Bronchial epithelial cell (primary cell): Measurements from ENCODE around the gene ETFA. TPM values are rescaled to one million over a fixed set of nuclear protein-coding genes. Genes with fewer than 3 reads are reported as not detected.

Experiments
- DNase-seq: peaks from one replicate; pipeline ENCODE4 v3.0.0-alpha.2; 2010; ENCODE audit warnings: low read depth
- FAIRE-seq: peaks from 2 replicates; lab custom pipeline; 2011; peaks lifted over from hg19 to GRCh38; lab: Jason Lieb, UNC
- H3K27me3 ChIP-seq: 2 replicates; pipeline ENCODE4 v1.5.1; 2011; ENCODE audit warnings: low read length; ENCODE audit not compliant: control insufficient read depth, insufficient read depth
- H3K36me3 ChIP-seq: 2 replicates; pipeline ENCODE4 v1.5.1; 2011; ENCODE audit warnings: low read length; ENCODE audit not compliant: control insufficient read depth, insufficient read depth
- H3K4me3 ChIP-seq: 2 replicates; pipeline ENCODE4 v1.5.1; 2011; ENCODE audit warnings: mild to moderate bottlenecking, low read depth, low read length, control low read depth
- total RNA-seq: library from RNA; depleted of rRNA; stranded (reverse); fragments of >200 nt; gene quantifications from 2 replicates; pipeline ENCODE4 v1.2.1, GENCODE V29; 2014
- TF ChIP-seq, protein P1 (sequence below): IDR thresholded peaks from 2 replicates; pipeline ENCODE4 v1.5.1; 2011; ENCODE audit warnings: mild to moderate bottlenecking, moderate library complexity, low read length, control low read depth, inconsistent platforms; ENCODE audit not compliant: insufficient read depth, severe bottlenecking

The ETFA gene
- total RNA-seq, 1 donor from 2014 or later: 223 TPM

- FAIRE-seq: no peak
- Histone ChIP-seq H3K4me3 (no peak overlapping the region), H3K27me3 (no peaks in the 10 kb centered on the region), H3K36me3 (no peaks in the 10 kb centered on the region)
- no peak for DNase-seq
- TF ChIP-seq, protein P1, sequence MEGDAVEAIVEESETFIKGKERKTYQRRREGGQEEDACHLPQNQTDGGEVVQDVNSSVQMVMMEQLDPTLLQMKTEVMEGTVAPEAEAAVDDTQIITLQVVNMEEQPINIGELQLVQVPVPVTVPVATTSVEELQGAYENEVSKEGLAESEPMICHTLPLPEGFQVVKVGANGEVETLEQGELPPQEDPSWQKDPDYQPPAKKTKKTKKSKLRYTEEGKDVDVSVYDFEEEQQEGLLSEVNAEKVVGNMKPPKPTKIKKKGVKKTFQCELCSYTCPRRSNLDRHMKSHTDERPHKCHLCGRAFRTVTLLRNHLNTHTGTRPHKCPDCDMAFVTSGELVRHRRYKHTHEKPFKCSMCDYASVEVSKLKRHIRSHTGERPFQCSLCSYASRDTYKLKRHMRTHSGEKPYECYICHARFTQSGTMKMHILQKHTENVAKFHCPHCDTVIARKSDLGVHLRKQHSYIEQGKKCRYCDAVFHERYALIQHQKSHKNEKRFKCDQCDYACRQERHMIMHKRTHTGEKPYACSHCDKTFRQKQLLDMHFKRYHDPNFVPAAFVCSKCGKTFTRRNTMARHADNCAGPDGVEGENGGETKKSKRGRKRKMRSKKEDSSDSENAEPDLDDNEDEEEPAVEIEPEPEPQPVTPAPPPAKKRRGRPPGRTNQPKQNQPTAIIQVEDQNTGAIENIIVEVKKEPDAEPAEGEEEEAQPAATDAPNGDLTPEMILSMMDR: no peak
These were observed 42.6 kb upstream of the ETFA start for GRCh38 chr15:76353903-76354302.

DNA sequence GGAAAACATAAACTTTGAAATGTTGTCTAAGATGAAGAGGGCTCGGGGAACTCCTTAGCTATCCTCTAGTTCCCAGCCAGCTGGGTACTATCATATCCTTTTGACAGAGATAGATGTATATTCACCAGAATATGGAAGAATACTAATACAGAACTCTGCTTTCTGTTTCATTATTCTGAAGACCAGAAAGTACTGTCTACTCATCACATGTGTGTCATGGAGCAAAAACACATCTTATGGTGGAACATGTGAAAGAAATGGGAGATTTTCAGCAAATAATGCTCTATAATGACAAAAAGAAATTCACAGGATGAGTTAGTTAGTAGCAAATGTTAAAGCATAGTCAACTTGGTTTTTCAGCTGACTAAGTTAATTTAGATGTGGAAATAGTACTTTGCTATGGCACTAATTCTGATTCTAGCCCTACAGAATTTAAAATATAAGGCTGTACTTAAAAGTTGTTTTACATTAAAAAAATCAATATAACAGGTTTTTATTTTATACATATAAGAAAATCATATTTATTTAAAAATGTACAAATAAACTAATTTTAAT lies 41.8 kb upstream of the ETFA start:
- FAIRE-seq: no peak

GRCh38 chr15:76349301-76350070 lies 38.2 kb upstream of the ETFA start:
- DNase-seq (peak; percentile 36), FAIRE-seq (no peak)
- peaks cover 11% of the 10 kb centered on the region for H3K27me3 ChIP-seq
- no peaks in the 10 kb centered on the region for H3K36me3 ChIP-seq
- TF ChIP-seq, protein P1: no peak
- H3K4me3 ChIP-seq: no peak overlapping the region

More for the DNA sequence above, 41.8 kb upstream of the ETFA start:
- Histone ChIP-seq H3K27me3 (no peaks in the 10 kb centered on the region), H3K4me3 (no peak overlapping the region), H3K36me3 (no peaks in the 10 kb centered on the region)
- TF ChIP-seq, protein P1: no peak
- no peak for DNase-seq

DNA sequence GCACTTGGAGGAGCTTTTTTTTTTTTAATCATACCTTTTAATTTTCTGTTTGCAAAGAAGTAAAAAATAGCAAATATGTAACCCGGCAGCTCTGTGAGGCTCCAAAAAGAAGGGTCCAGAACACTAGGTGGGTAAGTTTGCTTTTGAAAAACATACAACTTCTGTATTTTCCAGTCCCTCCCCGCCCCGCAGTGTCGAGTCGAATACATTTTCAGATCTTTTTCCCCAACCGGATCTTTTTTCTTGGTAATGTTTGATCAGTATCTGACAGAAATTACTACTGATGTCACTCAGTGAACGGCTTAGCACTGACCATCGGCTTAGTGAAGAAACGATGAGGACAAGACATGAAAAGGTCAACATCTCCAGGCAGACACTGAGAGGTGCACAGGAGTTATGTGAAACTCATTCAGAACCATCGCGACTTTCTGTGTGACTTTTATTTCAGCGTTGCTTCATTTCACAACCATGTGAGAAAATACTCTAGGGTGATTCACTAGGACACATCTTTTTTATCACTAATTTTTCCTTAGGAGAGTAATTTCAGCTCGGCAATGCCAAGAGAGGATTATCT lies 36.3 kb upstream of the ETFA start:
- Histone ChIP-seq H3K27me3 (peaks cover 24% of the 10 kb centered on the region), H3K4me3 (no peak overlapping the region), H3K36me3 (no peaks in the 10 kb centered on the region)
- DNase-seq: no peak
- TF ChIP-seq, protein P1: no peak
- no peak for FAIRE-seq

DNA sequence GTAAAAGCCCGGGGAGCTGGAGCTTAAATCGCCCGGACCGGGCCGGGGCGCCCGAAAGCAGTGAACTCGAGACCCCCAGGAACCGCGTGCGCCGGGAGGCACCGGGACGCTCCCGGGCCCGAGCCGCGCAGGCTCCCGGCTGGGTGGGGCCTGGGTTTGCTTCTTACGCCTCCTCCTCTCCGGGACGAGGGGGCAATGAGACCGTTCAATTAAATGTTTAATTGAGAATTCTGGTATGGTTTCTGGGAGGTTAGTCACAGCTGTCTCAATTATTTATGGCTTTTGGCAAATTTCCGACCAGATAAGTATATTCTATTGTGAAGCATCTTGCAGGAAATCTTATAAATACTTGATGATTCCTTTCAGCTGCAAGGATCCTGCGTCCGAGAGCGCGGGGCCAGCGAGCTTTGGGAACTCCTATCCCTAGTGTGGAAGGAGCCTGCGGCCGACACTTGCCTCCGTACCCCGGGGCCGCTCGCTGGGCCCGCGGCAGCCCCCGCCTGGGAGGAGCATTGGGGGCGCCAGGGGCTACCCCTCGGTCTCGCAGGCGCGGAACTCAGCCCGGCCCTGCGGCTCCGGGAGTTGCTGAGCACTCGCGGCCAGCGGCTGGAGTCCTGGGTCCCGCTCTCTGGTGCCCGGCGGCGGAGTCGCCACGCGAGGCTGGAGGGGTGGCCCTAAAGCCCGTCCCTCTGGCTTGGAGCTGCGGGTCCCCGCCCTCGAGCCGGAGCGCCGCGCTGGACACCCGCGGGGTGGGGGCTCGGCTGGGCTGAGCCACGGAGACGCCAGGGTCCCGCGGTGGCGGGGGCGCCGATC lies 35.6 kb upstream of the ETFA start:
- Histone ChIP-seq H3K36me3 (no peaks in the 10 kb centered on the region), H3K27me3 (peaks cover 26% of the 10 kb centered on the region), H3K4me3 (peak overlapping the region; percentile 35)
- no peak for FAIRE-seq
- DNase-seq: no peak
- TF ChIP-seq, protein P1: no peak
